AG20443 (cell line): Measurements from ENCODE around the gene LSAMP.

Source experiments
- DNase-seq: peaks from one replicate; pipeline ENCODE4 v3.0.0; 2012; ENCODE audit warnings: low spot score, mixed read lengths

The LSAMP gene

GRCh38 chr3:116051040-116051439 is 394.2 kb downstream of the LSAMP start:
- DNase-seq: no peak

GRCh38 chr3:116050311-116050915 is 394.9 kb downstream of the LSAMP start:
- no peak for DNase-seq

GRCh38 chr3:116048991-116049390 is 396.3 kb downstream of the LSAMP start:
- no peak for DNase-seq

GRCh38 chr3:116046350-116046749 is 398.9 kb downstream of the LSAMP start:
- no peak for DNase-seq

- DNase-seq: no peak
These were observed 400.0 kb downstream of the LSAMP start for GRCh38 chr3:116045314-116045713.

GRCh38 chr3:116040152-116040551 is 405.1 kb downstream of the LSAMP start:
- no peak for DNase-seq

- no peak for DNase-seq
These were observed 405.7 kb downstream of the LSAMP start for GRCh38 chr3:116039651-116039985.

GRCh38 chr3:116038968-116039650 is 406.2 kb downstream of the LSAMP start:
- no peak for DNase-seq

GRCh38 chr3:116037954-116038911 is 407.1 kb downstream of the LSAMP start:
- DNase-seq: no peak

- no peak for DNase-seq
These were observed 409.9 kb downstream of the LSAMP start for GRCh38 chr3:116035429-116035828.

GRCh38 chr3:116034794-116035193 is 410.5 kb downstream of the LSAMP start:
- DNase-seq: no peak

GRCh38 chr3:116034086-116034485 is 411.2 kb downstream of the LSAMP start:
- no peak for DNase-seq

- no peak for DNase-seq
These were observed 411.8 kb downstream of the LSAMP start for GRCh38 chr3:116033516-116033915.

GRCh38 chr3:116032176-116032575 is 413.1 kb downstream of the LSAMP start:
- DNase-seq: no peak

- no peak for DNase-seq
These were observed 415.0 kb downstream of the LSAMP start for GRCh38 chr3:116030131-116030850.

GRCh38 chr3:116029266-116029665 is 416.0 kb downstream of the LSAMP start:
- DNase-seq: no peak

GRCh38 chr3:116028157-116028556 is 417.1 kb downstream of the LSAMP start:
- DNase-seq: no peak

- no peak for DNase-seq
These were observed 424.3 kb downstream of the LSAMP start for GRCh38 chr3:116020989-116021388.

- peak; percentile 44 for DNase-seq
These were observed 424.8 kb downstream of the LSAMP start for GRCh38 chr3:116020495-116020894.

- no peak for DNase-seq
These were observed 426.0 kb downstream of the LSAMP start for GRCh38 chr3:116019254-116019763.

GRCh38 chr3:116018646-116019045 is 426.6 kb downstream of the LSAMP start:
- DNase-seq: peak; percentile 36

GRCh38 chr3:116015931-116016330 is 429.4 kb downstream of the LSAMP start:
- DNase-seq: no peak
